Activated effector memory CD4-positive, alpha-beta T cell treated with Interleukin-2 at 50 U/mL for 16 hours (primary cell): ENCODE measurements around the gene ZNF154.
"Not testable (repeated sequence)": the region's sequence is repeated elsewhere in the genome, so short reads cannot be mapped to it uniquely, and the experiment has no call there.

ENCODE experiments used
- DNase-seq: peaks from one replicate; pipeline ENCODE4 v3.0.0-alpha.2; 2020

Gene ZNF154

GRCh38 chr19:57708641-57709361, at the start of gene ZNF154:
Gene ZNF154 (minus strand): TSS chr19:57709204. CDS start chr19:57708971, 233 bp downstream.
- DNase-seq, result peak; percentile 12

- DNase-seq, result no peak
Observed at GRCh38 chr19:57757941-57758340, 48.9 kb upstream of the ZNF154 start.

- DNase-seq, result no peak
Observed at GRCh38 chr19:57755031-57755430, 46.0 kb upstream of the ZNF154 start.

GRCh38 chr19:57754091-57754673, 45.2 kb upstream of the ZNF154 start:
- no peak for DNase-seq

- DNase-seq, result no peak
Observed at GRCh38 chr19:57748029-57748428, 39.0 kb upstream of the ZNF154 start.

- DNase-seq, result no peak
Observed at GRCh38 chr19:57747472-57747807, 38.4 kb upstream of the ZNF154 start.

GRCh38 chr19:57746580-57747471, 37.8 kb upstream of the ZNF154 start, which contains the start of gene ZNF776:
Gene ZNF776 (plus strand): TSS chr19:57746815. CDS start chr19:57747059, 244 bp downstream.
- DNase-seq, result peak; percentile 75

- DNase-seq, result not testable (repeated sequence)
Observed at GRCh38 chr19:57738770-57739169, 29.8 kb upstream of the ZNF154 start.

GRCh38 chr19:57738320-57738719, 29.3 kb upstream of the ZNF154 start:
- peak; percentile 14 for DNase-seq

- DNase-seq, result no peak
Observed at GRCh38 chr19:57720878-57721277, 11.9 kb upstream of the ZNF154 start.

- DNase-seq, result no peak
Observed at GRCh38 chr19:57719901-57720519, 11.0 kb upstream of the ZNF154 start.

- DNase-seq, result no peak
Observed at GRCh38 chr19:57719424-57719823, 10.4 kb upstream of the ZNF154 start.

GRCh38 chr19:57712222-57712621, 3.2 kb upstream of the ZNF154 start:
- no peak for DNase-seq

GRCh38 chr19:57709616-57710015, 612 bp upstream of the ZNF154 start:
- DNase-seq, result no peak

GRCh38 chr19:57706346-57706745, 2.7 kb downstream of the ZNF154 start:
- DNase-seq, result no peak

GRCh38 chr19:57701625-57702024, 7.4 kb downstream of the ZNF154 start:
- DNase-seq, result no peak

- DNase-seq, result no peak
Observed at GRCh38 chr19:57689750-57690149, 19.3 kb downstream of the ZNF154 start.

- no peak for DNase-seq
Observed at GRCh38 chr19:57688011-57688763, 20.8 kb downstream of the ZNF154 start.

- no peak for DNase-seq
Observed at GRCh38 chr19:57687363-57688010, 21.5 kb downstream of the ZNF154 start.

- no peak for DNase-seq
Observed at GRCh38 chr19:57686727-57687126, 22.3 kb downstream of the ZNF154 start.

GRCh38 chr19:57682226-57682766, 26.7 kb downstream of the ZNF154 start:
- DNase-seq, result no peak

- DNase-seq, result no peak
Observed at GRCh38 chr19:57675881-57676280, 33.1 kb downstream of the ZNF154 start.
